SU-DHL-6 (cell line): ENCODE measurements around the gene IL36RN.

Experiments
- H2AFZ ChIP-seq: fragments of 200-600 bp; sonication (generic); 2 replicates; pipeline ENCODE4 v1.6.1; 2014; ENCODE audit warnings: low read depth, mild to moderate bottlenecking, moderate library complexity, mixed read lengths, antibody characterized with exemption, low read length; ENCODE audit not compliant: severe bottlenecking
- H3F3A ChIP-seq: fragments of 200-600 bp; shearing (Covaris generic); 2 replicates; pipeline ENCODE4 v1.6.0; 2016; ENCODE audit warnings: antibody characterized with exemption, mild to moderate bottlenecking; ENCODE audit not compliant: insufficient read depth
- H3K27ac ChIP-seq: fragments of 200-600 bp; sonication (generic); 2 replicates; pipeline ENCODE4 v1.5.1; 2016; ENCODE audit warnings: low read depth, mild to moderate bottlenecking, low read length, moderate library complexity, mixed read lengths
- H3K27me3 ChIP-seq: fragments of 200-600 bp; sonication (generic), shearing (Covaris generic); 2 replicates; pipeline ENCODE4 v1.6.0; 2014; ENCODE audit warnings: mild to moderate bottlenecking, low read length
- H3K36me3 ChIP-seq: fragments of 200-600 bp; sonication (generic); 2 replicates; pipeline ENCODE4 v1.6.1; 2014; ENCODE audit warnings: mild to moderate bottlenecking, low read length, mixed read lengths
- H3K4me2 ChIP-seq: fragments of 300-600, 200-600 bp; shearing (Covaris generic), sonication (generic); 2 replicates; pipeline ENCODE4 v1.6.0; 2014; ENCODE audit warnings: low read length, low read depth, mild to moderate bottlenecking; ENCODE audit not compliant: poor library complexity, severe bottlenecking
- H3K4me3 ChIP-seq: fragments of 200-600 bp; sonication (generic); 2 replicates; pipeline ENCODE4 v1.5.1; 2014; ENCODE audit warnings: antibody characterized with exemption, low read length, mild to moderate bottlenecking, mixed read lengths; ENCODE audit not compliant: insufficient read depth, poor library complexity, severe bottlenecking
- H3K79me2 ChIP-seq: fragments of 200-600 bp; sonication (generic); 2 replicates; pipeline ENCODE4 v1.6.1; 2014; ENCODE audit warnings: mild to moderate bottlenecking, low read length, moderate library complexity; ENCODE audit not compliant: insufficient read depth
- H3K9ac ChIP-seq: fragments of 200-600 bp; sonication (generic); 2 replicates; pipeline ENCODE4 v1.7.0; 2014; ENCODE audit warnings: mild to moderate bottlenecking, low read length
- H3K9me2 ChIP-seq: fragments of 200-600 bp; sonication (generic); replicated peaks from 2 replicates; pipeline ENCODE4 v1.6.1; 2014; ENCODE audit warnings: low read length; ENCODE audit not compliant: insufficient read depth
- H3K9me3 ChIP-seq: fragments of 200-600 bp; sonication (generic); 2 replicates; pipeline ENCODE4 v1.6.1; 2014; ENCODE audit warnings: low read length, mixed read lengths; ENCODE audit not compliant: insufficient read depth
- H4K20me1 ChIP-seq: fragments of 200-600 bp; sonication (generic); 2 replicates; pipeline ENCODE4 v1.6.1; 2014; ENCODE audit warnings: low read depth, mild to moderate bottlenecking, antibody characterized with exemption, low read length, moderate library complexity, mixed read lengths
- CTCF ChIP-seq: fragments of 200-600 bp; sonication (generic); IDR thresholded peaks from one replicate; pipeline ENCODE4 v1.5.1; 2017; ENCODE audit warnings: antibody characterized with exemption, mild to moderate bottlenecking, low read length, moderate library complexity; ENCODE audit not compliant: insufficient read depth, poor library complexity, severe bottlenecking
- EZH2phosphoT487 ChIP-seq: fragments of 200-600 bp; sonication (generic), shearing (Covaris generic); conservative IDR thresholded peaks from 2 replicates; pipeline ENCODE4 v1.6.1; 2018; ENCODE audit warnings: mild to moderate bottlenecking, antibody characterized with exemption, low read length, moderate library complexity, mixed read lengths

The IL36RN gene

DNA sequence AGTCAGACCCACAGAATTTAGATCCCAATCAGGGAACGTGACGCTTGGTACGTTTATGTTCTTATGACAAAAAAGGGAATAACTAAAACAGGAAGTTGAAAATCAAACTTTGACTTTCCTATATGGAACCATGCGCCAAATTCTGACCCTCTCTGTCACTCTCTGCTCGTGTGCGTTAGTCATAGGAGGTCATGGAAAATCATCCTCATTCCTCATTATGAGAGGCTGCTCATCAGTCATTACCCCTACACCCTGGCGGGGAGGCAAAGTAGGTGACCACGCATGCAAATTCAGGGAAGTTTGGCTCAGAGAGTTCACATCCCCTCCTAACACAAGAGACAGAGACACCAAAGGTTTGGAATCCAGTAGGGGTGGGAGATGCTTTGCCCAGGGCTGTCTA lies 24.3 kb downstream of the IL36RN start:
- H3K9me2 ChIP-seq: no peaks in the 10 kb centered on the region
- H3K9me3 ChIP-seq: no peaks in the 10 kb centered on the region
- H3K9ac ChIP-seq: no peak overlapping the region
- no peak overlapping the region for H3K4me3 ChIP-seq
- no peaks in the 10 kb centered on the region for H3K79me2 ChIP-seq
- H3F3A ChIP-seq: no peaks in the 10 kb centered on the region
- no peaks in the 10 kb centered on the region for H4K20me1 ChIP-seq
- TF ChIP-seq CTCF (no peak), EZH2phosphoT487 (no peak)
- H3K4me2 ChIP-seq: no peak overlapping the region
- no peak overlapping the region for H2AFZ ChIP-seq
- no peaks in the 10 kb centered on the region for H3K36me3 ChIP-seq
- no peaks in the 10 kb centered on the region for H3K27me3 ChIP-seq
- H3K27ac ChIP-seq: no peak overlapping the region

GRCh38 chr2:113084249-113085000 lies 25.4 kb downstream of the IL36RN start:
- Histone ChIP-seq H3K9ac (no peak overlapping the region), H3K27me3 (no peaks in the 10 kb centered on the region), H3K4me2 (no peak overlapping the region)

DNA sequence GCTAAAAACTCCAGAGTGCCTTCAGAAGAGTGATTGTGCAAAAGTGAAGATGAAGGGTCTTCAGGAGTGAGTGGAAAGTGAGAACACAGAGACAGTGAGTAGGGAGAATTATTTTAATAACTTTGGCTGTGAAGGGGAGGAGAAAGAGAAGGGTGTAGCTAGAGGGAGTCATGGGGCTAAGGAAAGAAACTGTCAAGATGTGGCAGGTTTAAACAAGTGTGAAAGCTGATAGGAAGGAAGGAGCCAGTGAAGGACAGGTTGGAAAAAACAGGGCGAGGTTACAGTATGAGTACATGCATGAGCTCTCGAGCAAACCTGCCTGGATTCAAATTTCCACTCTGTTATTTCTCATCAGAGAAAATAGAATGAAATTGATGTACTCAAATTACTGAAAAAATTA lies 26.5 kb downstream of the IL36RN start:
- H3K27ac ChIP-seq: no peak overlapping the region
- no peak overlapping the region for H3K4me2 ChIP-seq
- TF ChIP-seq EZH2phosphoT487 (no peak), CTCF (no peak)
- H2AFZ ChIP-seq: no peak overlapping the region
- H3K79me2 ChIP-seq: no peaks in the 10 kb centered on the region
- H4K20me1 ChIP-seq: no peaks in the 10 kb centered on the region
- no peaks in the 10 kb centered on the region for H3F3A ChIP-seq
- H3K9ac ChIP-seq: no peak overlapping the region
- no peaks in the 10 kb centered on the region for H3K9me2 ChIP-seq
- no peaks in the 10 kb centered on the region for H3K36me3 ChIP-seq
- H3K9me3 ChIP-seq: no peaks in the 10 kb centered on the region
- H3K4me3 ChIP-seq: no peak overlapping the region
- no peaks in the 10 kb centered on the region for H3K27me3 ChIP-seq

More at GRCh38 chr2:113084249-113085000, 25.4 kb downstream of the IL36RN start:
- Histone ChIP-seq H3K9me3 (no peaks in the 10 kb centered on the region), H4K20me1 (no peaks in the 10 kb centered on the region), H3K9me2 (no peaks in the 10 kb centered on the region), H3K79me2 (no peaks in the 10 kb centered on the region), H3K4me3 (no peak overlapping the region), H3K27ac (no peak overlapping the region), H3K36me3 (no peaks in the 10 kb centered on the region), H2AFZ (no peak overlapping the region), H3F3A (no peaks in the 10 kb centered on the region)
- peak; percentile 26 for TF ChIP-seq CTCF
- no peak for TF ChIP-seq EZH2phosphoT487
